Measurements from ENCODE around the gene NFS1.

DNA sequence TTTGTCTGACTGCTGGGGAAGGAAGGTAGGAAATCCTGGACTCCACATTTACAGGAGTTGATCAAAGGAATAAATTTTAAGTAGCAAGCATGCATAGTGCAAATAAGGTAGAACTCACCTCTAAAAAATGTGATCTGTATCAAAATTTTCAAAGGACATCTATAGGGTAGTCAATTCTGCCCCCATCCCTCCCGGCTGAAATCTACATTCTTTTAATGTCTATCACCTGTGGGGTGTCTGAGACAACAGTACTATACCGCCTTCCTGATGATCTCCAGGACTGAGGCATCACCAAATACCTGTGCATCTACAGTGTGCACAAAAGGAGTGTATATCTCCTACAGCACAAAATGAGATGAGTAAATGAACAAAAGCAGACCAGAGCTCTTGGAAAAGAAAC lies 54.3 kb downstream of the NFS1 start:
- TF ChIP-seq, protein P1, sequence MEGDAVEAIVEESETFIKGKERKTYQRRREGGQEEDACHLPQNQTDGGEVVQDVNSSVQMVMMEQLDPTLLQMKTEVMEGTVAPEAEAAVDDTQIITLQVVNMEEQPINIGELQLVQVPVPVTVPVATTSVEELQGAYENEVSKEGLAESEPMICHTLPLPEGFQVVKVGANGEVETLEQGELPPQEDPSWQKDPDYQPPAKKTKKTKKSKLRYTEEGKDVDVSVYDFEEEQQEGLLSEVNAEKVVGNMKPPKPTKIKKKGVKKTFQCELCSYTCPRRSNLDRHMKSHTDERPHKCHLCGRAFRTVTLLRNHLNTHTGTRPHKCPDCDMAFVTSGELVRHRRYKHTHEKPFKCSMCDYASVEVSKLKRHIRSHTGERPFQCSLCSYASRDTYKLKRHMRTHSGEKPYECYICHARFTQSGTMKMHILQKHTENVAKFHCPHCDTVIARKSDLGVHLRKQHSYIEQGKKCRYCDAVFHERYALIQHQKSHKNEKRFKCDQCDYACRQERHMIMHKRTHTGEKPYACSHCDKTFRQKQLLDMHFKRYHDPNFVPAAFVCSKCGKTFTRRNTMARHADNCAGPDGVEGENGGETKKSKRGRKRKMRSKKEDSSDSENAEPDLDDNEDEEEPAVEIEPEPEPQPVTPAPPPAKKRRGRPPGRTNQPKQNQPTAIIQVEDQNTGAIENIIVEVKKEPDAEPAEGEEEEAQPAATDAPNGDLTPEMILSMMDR (optimal IDR thresholded peaks at IDR 0.05 in 1 of 3, IDR thresholded peaks at IDR 0.05 in 1 of 3, conservative IDR thresholded peaks at IDR 0.05 in 1 of 3; ENCODE audit: extremely low read depth in 1 of 3, insufficient read depth in 2 of 3, low read length in 3 of 3): no peak
- TF ChIP-seq EZH2 (IDR thresholded peaks at IDR 0.05; ENCODE audit: low read length): no peak

All from keratinocyte (primary cell).